PC-3 (cell line): Measurements from ENCODE around the gene MKLN1. TPM values are rescaled to one million over a fixed set of nuclear protein-coding genes. Genes with fewer than 3 reads are reported as not detected.

Experiments
- ATAC-seq: fragments of 200-7000 bp; cut with Tn5 transposase; 2 replicates; pipeline ENCODE4 v1.9.1; 2020; ENCODE audit warnings: mild to moderate bottlenecking, moderate library complexity
- BruUV-seq: library from RNA; stranded (reverse); fragments of 400-500 nt; replicated peaks from 2 replicates; lab custom pipeline; 2021; lab: Mats Ljungman, UMichigan
- CTCF ChIA-PET: fragments of 300-600 bp; sonication (Branson Sonifier 250); formaldehyde crosslinking; loops from one replicate; lab custom pipeline; 2022; ENCODE audit warnings: antibody characterized with exemption; lab: Charles Lee
- POLR2A ChIA-PET: fragments of 300-600 bp; sonication (Branson Sonifier 250); formaldehyde crosslinking; loops from one replicate; lab custom pipeline; 2022; ENCODE audit warnings: antibody characterized with exemption; ENCODE audit not compliant: unreplicated experiment; lab: Charles Lee
- DNase-seq: peaks from one replicate; pipeline ENCODE4 v3.0.0-alpha.2; 2015
- H2AFZ ChIP-seq: fragments of 300-600 bp; sonication (generic); 2 replicates; pipeline ENCODE4 v1.6.0; 2016; ENCODE audit warnings: antibody characterized with exemption, low read length
- H3F3A ChIP-seq: fragments of 300-600 bp; sonication (generic); one replicate; pipeline ENCODE4 v1.6.0; 2017; ENCODE audit warnings: antibody characterized with exemption, low read length, control low read depth, mild to moderate bottlenecking; ENCODE audit not compliant: unreplicated experiment
- H3K27ac ChIP-seq: fragments of 300-600 bp; sonication (generic); 2 replicates; pipeline ENCODE4 v1.5.1; 2016; ENCODE audit warnings: mild to moderate bottlenecking, low read length
- H3K27me3 ChIP-seq: fragments of 300-600 bp; sonication (generic); 2 replicates; pipeline ENCODE4 v1.6.1; 2016; ENCODE audit warnings: low read length, mixed read lengths
- H3K36me3 ChIP-seq: fragments of 300-600 bp; sonication (generic); 2 replicates; pipeline ENCODE4 v1.6.1; 2016; ENCODE audit warnings: low read depth, mixed run types, low read length, mixed read lengths
- H3K4me1 ChIP-seq: fragments of 300-600 bp; sonication (generic); 2 replicates; pipeline ENCODE4 v1.5.1; 2016; ENCODE audit warnings: low read length; ENCODE audit not compliant: insufficient read depth
- H3K4me2 ChIP-seq: fragments of 300-600 bp; sonication (generic); 2 replicates; pipeline ENCODE4 v1.6.0; 2016; ENCODE audit warnings: low read length
- H3K4me3 ChIP-seq: fragments of 300-600 bp; sonication (generic); 2 replicates; pipeline ENCODE4 v1.5.1; 2016; ENCODE audit warnings: mild to moderate bottlenecking, low read length, mixed read lengths
- H3K79me2 ChIP-seq: fragments of 300-600 bp; sonication (generic); 2 replicates; pipeline ENCODE4 v1.6.1; 2017; ENCODE audit warnings: low read length, mixed read lengths
- H3K9ac ChIP-seq: fragments of 300-600 bp; sonication (generic); 2 replicates; pipeline ENCODE4 v1.6.0; 2016; ENCODE audit warnings: mild to moderate bottlenecking, low read length
- H3K9me2 ChIP-seq: fragments of 300-600 bp; sonication (generic); replicated peaks from 2 replicates; pipeline ENCODE4 v1.6.1; 2016; ENCODE audit warnings: mixed run types, low read length, mixed read lengths
- H3K9me3 ChIP-seq: fragments of 300-600 bp; sonication (generic); 2 replicates; pipeline ENCODE4 v1.6.1; 2016; ENCODE audit warnings: low read length, mixed read lengths
- H4K20me1 ChIP-seq: fragments of 300-600 bp; sonication (generic); 2 replicates; pipeline ENCODE4 v1.6.1; 2016; ENCODE audit warnings: low read length, mixed read lengths
- CTCF ChIP-seq: fragments of 300-600 bp; sonication (generic); conservative IDR thresholded peaks from 2 replicates; pipeline ENCODE4 v1.5.1; 2017; ENCODE audit warnings: antibody characterized with exemption, low read depth, mild to moderate bottlenecking, low read length
- EZH2 ChIP-seq: fragments of 300-600 bp; sonication (generic); IDR thresholded peaks from one replicate; pipeline ENCODE4 v1.6.1; 2017; ENCODE audit warnings: antibody characterized with exemption, mild to moderate bottlenecking, low read length; ENCODE audit not compliant: unreplicated experiment
- EZH2phosphoT487 ChIP-seq: fragments of 300-600 bp; sonication (generic); IDR thresholded peaks from 2 replicates; pipeline ENCODE4 v1.6.1; 2018; ENCODE audit warnings: mild to moderate bottlenecking, antibody characterized with exemption, low read length, borderline replicate concordance
- intact Hi-C: fragments of 100-400 bp; cut with micrococcal nuclease; formaldehyde crosslinking; loops from 2 replicates; pipeline ENCODE4 v1.9.0; 2023
- total RNA-seq: library from RNA; depleted of rRNA; stranded (reverse); fragments of >200 nt; gene quantifications from 2 replicates; pipeline ENCODE4 v1.2.3, GENCODE V29; 2014

MKLN1 gene
- total RNA-seq, 1 experiment from 2014 or later = 16.3 TPM

- Histone ChIP-seq H3K4me3 (no peak overlapping the region), H3K36me3 (peaks cover 20% of the 10 kb centered on the region), H3K79me2 (no peaks in the 10 kb centered on the region), H3K9me2 (no peaks in the 10 kb centered on the region), H4K20me1 (no peaks in the 10 kb centered on the region), H3K27ac (no peak overlapping the region), H3K4me2 (no peak overlapping the region), H2AFZ (no peak overlapping the region), H3K9ac (no peak overlapping the region), H3K4me1 (no peaks in the 10 kb centered on the region), H3K9me3 (no peaks in the 10 kb centered on the region), H3F3A (no peaks in the 10 kb centered on the region), H3K27me3 (no peaks in the 10 kb centered on the region)
- POLR2A ChIA-PET = interaction anchor here (0.6 kb wide), 1 partner anchor 499 kb away, joined by 3 read pairs; no protein-coding TSS in a partner anchor
- DNase-seq = no peak
- intact Hi-C loops = no loop called here
- ATAC-seq = no peak
- CTCF ChIA-PET = no interaction called here
- BruUV-seq = no TSS peak
- no peak for TF ChIP-seq CTCF
- TF ChIP-seq EZH2phosphoT487 = no peak
Measured at GRCh38 chr7:131436384-131436783, 108.7 kb downstream of the MKLN1 start.

GRCh38 chr7:131438969-131439368 lies 111.3 kb downstream of the MKLN1 start:
- H3K27me3 ChIP-seq = no peaks in the 10 kb centered on the region
- H3F3A ChIP-seq = no peaks in the 10 kb centered on the region
- H3K79me2 ChIP-seq = no peaks in the 10 kb centered on the region
- H3K4me3 ChIP-seq = no peak overlapping the region
- no peak overlapping the region for H3K27ac ChIP-seq
- peaks cover 20% of the 10 kb centered on the region for H3K36me3 ChIP-seq
- no peaks in the 10 kb centered on the region for H3K9me3 ChIP-seq
- no peaks in the 10 kb centered on the region for H3K4me1 ChIP-seq
- intact Hi-C loops = no loop called here
- no peak for DNase-seq
- no peak for TF ChIP-seq EZH2phosphoT487
- TF ChIP-seq CTCF = no peak
- no peak for TF ChIP-seq EZH2
- ChIA-PET POLR2A (no interaction called here), CTCF (no interaction called here)
- H3K9me2 ChIP-seq = no peaks in the 10 kb centered on the region
- no peak for ATAC-seq
- BruUV-seq = no TSS peak
- H3K9ac ChIP-seq = no peak overlapping the region
- H2AFZ ChIP-seq = no peak overlapping the region
- H4K20me1 ChIP-seq = no peaks in the 10 kb centered on the region; the same call in 1 of the 2 replicates
- no peak overlapping the region for H3K4me2 ChIP-seq

GRCh38 chr7:131443496-131443895 lies 115.8 kb downstream of the MKLN1 start:
- Histone ChIP-seq H3K9me2 (no peaks in the 10 kb centered on the region), H2AFZ (no peak overlapping the region), H3K4me1 (no peaks in the 10 kb centered on the region), H3K4me2 (no peak overlapping the region), H3K4me3 (no peak overlapping the region), H3K27ac (no peak overlapping the region), H3K79me2 (no peaks in the 10 kb centered on the region), H3F3A (no peaks in the 10 kb centered on the region), H3K9me3 (no peaks in the 10 kb centered on the region), H4K20me1 (no peaks in the 10 kb centered on the region; the same call in 1 of the 2 replicates), H3K9ac (no peak overlapping the region), H3K27me3 (no peaks in the 10 kb centered on the region), H3K36me3 (peaks cover 8% of the 10 kb centered on the region; the same call in 1 of the 2 replicates)
- BruUV-seq = no TSS peak
- CTCF ChIA-PET = no interaction called here
- DNase-seq = no peak
- TF ChIP-seq CTCF (no peak), EZH2phosphoT487 (no peak), EZH2 (no peak)
- intact Hi-C loops = no loop called here
- POLR2A ChIA-PET = no interaction called here
- ATAC-seq = no peak
